Measurements from ENCODE around the gene ZNF25. TPM values are rescaled to one million over a fixed set of nuclear protein-coding genes. Genes with fewer than 3 reads are reported as not detected.
"Not testable (repeated sequence)": the region's sequence is repeated elsewhere in the genome, so short reads cannot be mapped to it uniquely, and the experiment has no call there.

The ZNF25 gene
- total RNA-seq, 1 experiment from 2014 or later: 2.6 TPM

- Histone ChIP-seq H3K4me1 (replicated peaks; ENCODE audit: insufficient read depth) (no peaks in the 10 kb centered on the region), H3K79me2 (ENCODE audit: low read depth) (no peaks in the 10 kb centered on the region), H3K9me2 (ENCODE audit: insufficient read depth) (no peaks in the 10 kb centered on the region), H3K9me3 (ENCODE audit: insufficient read depth, low read depth) (no peaks in the 10 kb centered on the region), H2AFZ (no peak overlapping the region), H3K4me3 (no peak overlapping the region), H3K27me3 (ENCODE audit: insufficient read depth, low read depth) (no peaks in the 10 kb centered on the region), H3K36me3 (ENCODE audit: low read depth) (no peaks in the 10 kb centered on the region), H3K27ac (no peak overlapping the region), H4K20me1 (ENCODE audit: insufficient read depth) (no peaks in the 10 kb centered on the region), H3K4me2 (no peak overlapping the region), H3F3A (ENCODE audit: insufficient read depth, low read depth) (no peaks in the 10 kb centered on the region)
- TF ChIP-seq CTCF (conservative IDR thresholded peaks at IDR 0.05): no peak
- no peak for TF ChIP-seq EZH2 (IDR thresholded peaks at IDR 0.05; ENCODE audit: low read depth)
- POLR2A ChIA-PET (ENCODE audit: unreplicated experiment): no interaction called here
- CTCF ChIA-PET: no interaction called here
- BruUV-seq (replicated peaks): no TSS peak
- no peak for DNase-seq
- intact Hi-C loops (cut with micrococcal nuclease; ENCODE audit: unreplicated experiment): no loop called here
Measured at GRCh38 chr10:37937864-37938263, 38.6 kb downstream of the ZNF25 start.

DNA sequence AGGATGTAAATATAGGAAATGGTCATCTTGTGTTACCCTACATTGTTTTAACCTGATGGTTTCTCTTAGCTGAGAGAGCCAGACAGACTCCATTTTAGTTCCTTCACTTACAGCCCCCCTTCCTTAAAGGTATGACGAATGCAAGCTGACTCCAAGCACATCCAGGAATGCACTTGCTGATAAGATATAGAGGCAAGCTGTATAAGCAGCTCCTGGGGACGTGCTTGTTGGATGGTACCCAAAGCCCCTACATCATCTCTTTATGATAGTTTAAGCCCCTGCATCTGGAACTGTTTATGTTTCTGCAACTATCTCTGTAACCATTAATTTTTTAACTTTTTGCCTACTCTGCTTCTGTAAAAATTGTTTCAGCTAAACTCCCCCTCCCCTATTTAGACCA, 41.7 kb downstream of the ZNF25 start:
- H3K79me2 ChIP-seq (ENCODE audit: low read depth): no peaks in the 10 kb centered on the region
- no peaks in the 10 kb centered on the region for H3K9me2 ChIP-seq (ENCODE audit: insufficient read depth)
- no peaks in the 10 kb centered on the region for H3K27me3 ChIP-seq (ENCODE audit: insufficient read depth, low read depth)
- CTCF ChIA-PET: no interaction called here
- no peak for DNase-seq
- H3K4me2 ChIP-seq: no peak overlapping the region
- TF ChIP-seq CTCF (conservative IDR thresholded peaks at IDR 0.05) (no peak), EZH2 (IDR thresholded peaks at IDR 0.05; ENCODE audit: low read depth) (no peak)
- no peak overlapping the region for H2AFZ ChIP-seq
- BruUV-seq (replicated peaks): no TSS peak
- no peaks in the 10 kb centered on the region for H4K20me1 ChIP-seq (ENCODE audit: insufficient read depth)
- H3K36me3 ChIP-seq (ENCODE audit: low read depth): no peaks in the 10 kb centered on the region
- no peaks in the 10 kb centered on the region for H3K4me1 ChIP-seq (replicated peaks; ENCODE audit: insufficient read depth)
- no peaks in the 10 kb centered on the region for H3K9me3 ChIP-seq (ENCODE audit: insufficient read depth, low read depth)
- H3F3A ChIP-seq (ENCODE audit: insufficient read depth, low read depth): no peaks in the 10 kb centered on the region
- POLR2A ChIA-PET (ENCODE audit: unreplicated experiment): no interaction called here
- intact Hi-C loops (cut with micrococcal nuclease; ENCODE audit: unreplicated experiment): no loop called here
- H3K27ac ChIP-seq: no peak overlapping the region
- no peak overlapping the region for H3K4me3 ChIP-seq

DNA sequence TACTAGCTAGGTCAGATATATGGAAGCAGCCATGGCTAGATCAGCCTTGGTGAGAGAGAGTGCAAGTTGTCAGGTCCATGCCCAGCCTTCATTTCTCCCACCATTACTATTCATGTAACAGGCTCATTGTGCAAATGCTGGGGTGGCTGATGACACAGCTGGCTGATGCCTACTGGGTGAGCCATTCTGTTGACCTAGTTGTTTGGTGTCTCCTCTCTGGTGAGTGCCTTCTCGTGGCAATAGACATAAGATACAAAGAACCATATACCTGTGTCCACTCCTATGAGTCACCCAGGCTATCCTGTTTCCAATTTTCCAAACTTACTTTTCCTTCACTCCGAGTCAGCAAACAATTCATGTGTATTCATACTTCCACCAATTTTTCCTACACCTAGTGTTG, 46.0 kb downstream of the ZNF25 start:
- H3K4me3 ChIP-seq: no peak overlapping the region
- H2AFZ ChIP-seq: no peak overlapping the region
- no peaks in the 10 kb centered on the region for H3K9me2 ChIP-seq (ENCODE audit: insufficient read depth)
- intact Hi-C loops (cut with micrococcal nuclease; ENCODE audit: unreplicated experiment): no loop called here
- BruUV-seq (replicated peaks): no TSS peak
- H3K9me3 ChIP-seq (ENCODE audit: insufficient read depth, low read depth): no peaks in the 10 kb centered on the region
- no peak for DNase-seq
- no peaks in the 10 kb centered on the region for H4K20me1 ChIP-seq (ENCODE audit: insufficient read depth)
- no peaks in the 10 kb centered on the region; the same call in 1 of the 2 replicates for H3K27me3 ChIP-seq (ENCODE audit: insufficient read depth, low read depth)
- no peak overlapping the region for H3K4me2 ChIP-seq
- no peaks in the 10 kb centered on the region for H3K36me3 ChIP-seq (ENCODE audit: low read depth)
- no peak overlapping the region for H3K27ac ChIP-seq
- no peaks in the 10 kb centered on the region for H3K79me2 ChIP-seq (ENCODE audit: low read depth)
- POLR2A ChIA-PET (ENCODE audit: unreplicated experiment): no interaction called here
- CTCF ChIA-PET: no interaction called here
- H3F3A ChIP-seq (ENCODE audit: insufficient read depth, low read depth): no peaks in the 10 kb centered on the region
- H3K4me1 ChIP-seq (replicated peaks; ENCODE audit: insufficient read depth): no peaks in the 10 kb centered on the region
- TF ChIP-seq CTCF (conservative IDR thresholded peaks at IDR 0.05) (no peak), EZH2 (IDR thresholded peaks at IDR 0.05; ENCODE audit: low read depth) (no peak)

DNA sequence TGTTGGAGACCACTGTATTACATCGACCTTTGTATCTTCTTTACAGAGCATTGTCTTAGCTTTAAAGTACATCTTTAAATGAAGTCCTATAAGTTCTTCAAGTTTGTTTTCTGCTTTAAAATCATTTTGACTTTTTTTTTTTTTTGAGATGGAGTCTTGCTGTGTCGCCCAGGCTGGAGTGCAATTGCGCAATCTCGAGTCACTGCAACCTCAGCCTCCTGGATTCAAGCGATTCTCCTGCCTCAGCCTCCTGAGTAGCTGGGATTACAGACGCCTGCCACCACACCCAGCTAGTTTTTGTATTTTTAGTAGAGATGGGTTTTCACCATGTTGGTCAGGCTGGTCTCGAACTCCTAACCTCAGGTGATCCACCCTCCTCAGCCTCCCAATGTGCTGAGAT, 68.3 kb downstream of the ZNF25 start:
- H3K4me2 ChIP-seq; CTCF ChIA-PET; H3K36me3 ChIP-seq (ENCODE audit: low read depth); H3K9me2 ChIP-seq (ENCODE audit: insufficient read depth); H3K27me3 ChIP-seq (ENCODE audit: insufficient read depth, low read depth); POLR2A ChIA-PET (ENCODE audit: unreplicated experiment); intact Hi-C loops (cut with micrococcal nuclease; ENCODE audit: unreplicated experiment); H3F3A ChIP-seq (ENCODE audit: insufficient read depth, low read depth); H3K4me3 ChIP-seq; H3K27ac ChIP-seq; H3K4me1 ChIP-seq (replicated peaks; ENCODE audit: insufficient read depth); H4K20me1 ChIP-seq (ENCODE audit: insufficient read depth); H2AFZ ChIP-seq; H3K79me2 ChIP-seq (ENCODE audit: low read depth); H3K9me3 ChIP-seq (ENCODE audit: insufficient read depth, low read depth); BruUV-seq (replicated peaks); DNase-seq: not testable (repeated sequence)

All from PC-9 (cell line).